ENCODE results near the gene AK6. TPM values are rescaled to one million over a fixed set of nuclear protein-coding genes. Genes with fewer than 3 reads are reported as not detected.

AK6 gene
- total RNA-seq, 1 experiment from 2014 or later, result 32.9 TPM

DNA sequence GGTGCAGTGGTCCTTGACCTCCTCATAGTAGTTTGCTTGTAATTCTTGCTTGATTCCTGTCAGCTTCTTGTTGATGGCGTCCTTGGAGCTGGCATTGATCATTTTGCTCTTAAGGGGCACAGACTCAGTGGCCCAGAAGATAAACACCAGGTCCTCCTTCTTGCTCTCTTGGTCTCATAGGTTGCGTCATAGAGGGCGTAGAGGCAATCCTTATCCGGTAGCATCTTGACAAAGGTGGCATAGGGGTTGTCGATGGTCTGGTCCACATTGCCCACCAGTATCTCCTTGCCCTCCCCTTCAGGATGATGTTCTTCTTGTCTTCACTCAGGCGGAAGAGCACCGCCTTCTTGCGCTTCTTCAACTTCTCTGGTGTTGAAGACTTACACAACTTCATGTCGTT, 55.9 kb downstream of the AK6 start:
- Mint-ChIP-seq H3K4me3 (ENCODE audit: low read depth, unreplicated experiment) (no peak overlapping the region), H3K9me3 (ENCODE audit: low read depth, unreplicated experiment) (no peaks in the 10 kb centered on the region), H3K36me3 (ENCODE audit: insufficient read depth, unreplicated experiment) (peaks cover 19% of the 10 kb centered on the region), H3K4me1 (ENCODE audit: low read depth, unreplicated experiment) (no peaks in the 10 kb centered on the region), H3K27me3 (ENCODE audit: unreplicated experiment) (no peaks in the 10 kb centered on the region), H3K27ac (ENCODE audit: unreplicated experiment) (no peak overlapping the region)
- CTCF ChIA-PET, result no interaction called here
- intact Hi-C loops (cut with micrococcal nuclease; ENCODE audit: unreplicated experiment), result no loop called here
- no TSS peak for BruUV-seq (replicated peaks)
- TF ChIP-seq, protein P1, sequence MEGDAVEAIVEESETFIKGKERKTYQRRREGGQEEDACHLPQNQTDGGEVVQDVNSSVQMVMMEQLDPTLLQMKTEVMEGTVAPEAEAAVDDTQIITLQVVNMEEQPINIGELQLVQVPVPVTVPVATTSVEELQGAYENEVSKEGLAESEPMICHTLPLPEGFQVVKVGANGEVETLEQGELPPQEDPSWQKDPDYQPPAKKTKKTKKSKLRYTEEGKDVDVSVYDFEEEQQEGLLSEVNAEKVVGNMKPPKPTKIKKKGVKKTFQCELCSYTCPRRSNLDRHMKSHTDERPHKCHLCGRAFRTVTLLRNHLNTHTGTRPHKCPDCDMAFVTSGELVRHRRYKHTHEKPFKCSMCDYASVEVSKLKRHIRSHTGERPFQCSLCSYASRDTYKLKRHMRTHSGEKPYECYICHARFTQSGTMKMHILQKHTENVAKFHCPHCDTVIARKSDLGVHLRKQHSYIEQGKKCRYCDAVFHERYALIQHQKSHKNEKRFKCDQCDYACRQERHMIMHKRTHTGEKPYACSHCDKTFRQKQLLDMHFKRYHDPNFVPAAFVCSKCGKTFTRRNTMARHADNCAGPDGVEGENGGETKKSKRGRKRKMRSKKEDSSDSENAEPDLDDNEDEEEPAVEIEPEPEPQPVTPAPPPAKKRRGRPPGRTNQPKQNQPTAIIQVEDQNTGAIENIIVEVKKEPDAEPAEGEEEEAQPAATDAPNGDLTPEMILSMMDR (IDR thresholded peaks at IDR 0.05; ENCODE audit: unreplicated experiment), result no peak
- DNase-seq, result no peak

DNA sequence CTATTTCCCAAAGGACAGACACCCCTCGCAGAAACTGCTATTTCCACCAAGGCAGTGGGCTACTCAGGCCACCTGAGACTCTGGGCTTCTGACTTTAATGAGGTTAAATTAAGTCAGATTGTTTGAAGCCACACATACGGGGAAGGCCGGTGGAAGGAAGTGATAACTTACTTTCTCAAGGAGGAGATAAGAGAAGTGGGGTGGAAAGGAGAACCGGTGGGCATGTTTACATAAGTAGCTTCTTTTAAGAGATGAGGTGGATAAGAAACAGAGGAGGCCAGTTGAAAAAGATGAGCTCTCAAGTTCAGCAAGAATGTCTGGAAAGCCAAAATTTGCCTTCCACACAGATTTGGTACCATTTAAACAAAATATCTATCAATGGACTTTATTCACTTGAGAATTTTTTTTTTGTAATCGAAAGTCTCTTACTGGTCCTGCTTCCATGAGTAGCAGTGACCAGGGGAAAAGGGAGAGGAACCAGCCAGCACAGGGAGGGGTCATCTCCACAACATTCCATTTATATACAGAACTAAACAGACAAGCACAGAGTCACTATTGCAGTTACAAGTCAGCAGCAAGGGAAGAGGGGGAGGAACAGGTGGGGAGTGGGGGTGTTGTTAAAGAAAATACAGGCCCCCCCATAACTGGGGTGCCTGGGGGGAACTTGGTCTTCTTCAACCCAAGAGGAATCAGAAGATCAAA, 56.7 kb downstream of the AK6 start:
- TF ChIP-seq, protein P1 (IDR thresholded peaks at IDR 0.05; ENCODE audit: unreplicated experiment), result no peak
- H3K4me1 Mint-ChIP-seq (ENCODE audit: low read depth, unreplicated experiment), result no peaks in the 10 kb centered on the region
- H3K27ac Mint-ChIP-seq (ENCODE audit: unreplicated experiment), result no peak overlapping the region
- no TSS peak for BruUV-seq (replicated peaks)
- no peaks in the 10 kb centered on the region for H3K9me3 Mint-ChIP-seq (ENCODE audit: low read depth, unreplicated experiment)
- peaks cover 19% of the 10 kb centered on the region for H3K36me3 Mint-ChIP-seq (ENCODE audit: insufficient read depth, unreplicated experiment)
- intact Hi-C loops (cut with micrococcal nuclease; ENCODE audit: unreplicated experiment), result no loop called here
- CTCF ChIA-PET, result no interaction called here
- no peak overlapping the region for H3K4me3 Mint-ChIP-seq (ENCODE audit: low read depth, unreplicated experiment)
- no peaks in the 10 kb centered on the region for H3K27me3 Mint-ChIP-seq (ENCODE audit: unreplicated experiment)
- DNase-seq, result no peak

DNA sequence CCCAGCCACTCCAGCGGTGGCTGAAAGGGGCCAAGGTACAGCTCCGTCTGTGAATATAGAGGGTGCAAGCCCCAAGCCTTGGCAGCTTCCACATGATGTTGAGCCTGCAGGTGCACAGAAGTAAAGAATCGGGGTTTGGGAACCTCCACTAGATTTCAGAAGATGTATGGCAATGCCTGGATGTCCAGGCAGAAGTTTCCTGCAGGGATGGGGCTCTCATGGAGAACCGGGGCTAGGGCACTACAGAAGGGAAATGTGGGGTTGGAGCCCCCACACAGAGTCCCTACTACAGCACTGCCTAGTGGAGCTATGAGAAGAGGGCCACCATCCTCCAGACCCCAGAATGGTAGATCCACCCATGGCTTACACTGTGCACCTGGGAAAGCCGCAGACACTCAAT, 59.9 kb downstream of the AK6 start:
- TF ChIP-seq, protein P1 (IDR thresholded peaks at IDR 0.05; ENCODE audit: unreplicated experiment), result no peak
- Mint-ChIP-seq H3K4me1 (ENCODE audit: low read depth, unreplicated experiment) (no peaks in the 10 kb centered on the region), H3K4me3 (ENCODE audit: low read depth, unreplicated experiment) (no peak overlapping the region), H3K36me3 (ENCODE audit: insufficient read depth, unreplicated experiment) (peaks cover 19% of the 10 kb centered on the region), H3K27ac (ENCODE audit: unreplicated experiment) (no peak overlapping the region), H3K27me3 (ENCODE audit: unreplicated experiment) (no peaks in the 10 kb centered on the region), H3K9me3 (ENCODE audit: low read depth, unreplicated experiment) (no peaks in the 10 kb centered on the region)
- intact Hi-C loops (cut with micrococcal nuclease; ENCODE audit: unreplicated experiment), result no loop called here
- no TSS peak for BruUV-seq (replicated peaks)
- DNase-seq, result no peak
- CTCF ChIA-PET, result interaction anchor here (0.6 to 0.7 kb wide), 3 partner anchors 11 to 237 kb away, joined by 3 read pairs; no protein-coding TSS in a partner anchor

DNA sequence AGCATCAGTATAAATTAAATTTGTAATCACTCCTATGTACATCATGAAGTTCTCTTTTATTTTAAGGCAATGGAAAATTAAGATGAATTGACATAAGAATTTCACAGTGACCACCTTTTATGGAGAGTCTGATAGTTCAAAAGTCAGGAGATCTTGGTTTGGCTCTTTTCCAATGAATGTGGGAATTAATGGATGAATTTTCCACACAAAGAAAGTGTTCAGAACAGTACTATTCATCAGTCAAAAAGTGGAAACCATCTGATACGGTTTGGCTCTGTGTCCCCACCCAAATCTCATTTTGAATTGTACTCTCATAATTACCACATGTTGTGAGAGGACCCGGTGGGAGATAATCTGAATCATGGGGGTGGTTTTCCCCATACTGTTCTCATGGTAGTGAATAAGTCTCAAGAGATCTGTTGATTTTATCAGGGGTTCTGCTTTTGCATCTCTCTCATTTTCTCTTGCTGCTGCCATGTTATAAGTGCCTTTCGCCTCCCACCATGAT, 61.2 kb downstream of the AK6 start:
- intact Hi-C loops (cut with micrococcal nuclease; ENCODE audit: unreplicated experiment), result no loop called here
- H3K36me3 Mint-ChIP-seq (ENCODE audit: insufficient read depth, unreplicated experiment), result peaks cover 16% of the 10 kb centered on the region
- no peaks in the 10 kb centered on the region for H3K9me3 Mint-ChIP-seq (ENCODE audit: low read depth, unreplicated experiment)
- TF ChIP-seq, protein P1 (IDR thresholded peaks at IDR 0.05; ENCODE audit: unreplicated experiment), result no peak
- H3K27me3 Mint-ChIP-seq (ENCODE audit: unreplicated experiment), result no peaks in the 10 kb centered on the region
- H3K4me3 Mint-ChIP-seq (ENCODE audit: low read depth, unreplicated experiment), result no peak overlapping the region
- DNase-seq, result no peak
- no peaks in the 10 kb centered on the region for H3K4me1 Mint-ChIP-seq (ENCODE audit: low read depth, unreplicated experiment)
- no peak overlapping the region for H3K27ac Mint-ChIP-seq (ENCODE audit: unreplicated experiment)
- BruUV-seq (replicated peaks), result no TSS peak
- CTCF ChIA-PET, result no interaction called here

All from Calu3 (cell line).